GM19397 (cell line): ENCODE data around the gene CAMTA1.
"Not testable (repeated sequence)": the region's sequence is repeated elsewhere in the genome, so short reads cannot be mapped to it uniquely, and the experiment has no call there.

Source experiments
- ATAC-seq: cut with Tn5 transposase; IDR thresholded peaks from one replicate; pipeline ENCODE4 v1.9.1; 2021; ENCODE audit warnings: mild to moderate bottlenecking, moderate library complexity; ENCODE audit not compliant: unreplicated experiment

The CAMTA1 gene

DNA sequence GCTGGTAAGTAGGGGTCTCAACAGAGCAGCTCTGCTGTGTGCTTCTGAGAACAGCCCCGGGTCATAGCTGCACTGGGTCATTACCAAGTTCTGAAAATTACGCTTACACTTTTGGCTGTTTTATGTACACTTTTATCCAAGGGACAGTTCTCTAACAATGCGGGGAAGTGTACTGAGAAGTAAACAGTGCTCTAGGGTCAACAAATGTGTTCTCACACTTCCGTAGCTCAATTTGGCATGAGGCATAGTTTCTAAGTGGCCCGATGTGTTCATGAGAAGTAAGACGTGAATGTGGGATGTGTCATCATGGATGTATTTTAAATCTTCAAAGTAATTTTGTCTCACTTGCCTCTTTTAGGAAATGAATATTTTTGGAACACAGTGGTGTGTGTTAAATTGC, 975.0 kb downstream of the CAMTA1 start:
- ATAC-seq, result no peak

DNA sequence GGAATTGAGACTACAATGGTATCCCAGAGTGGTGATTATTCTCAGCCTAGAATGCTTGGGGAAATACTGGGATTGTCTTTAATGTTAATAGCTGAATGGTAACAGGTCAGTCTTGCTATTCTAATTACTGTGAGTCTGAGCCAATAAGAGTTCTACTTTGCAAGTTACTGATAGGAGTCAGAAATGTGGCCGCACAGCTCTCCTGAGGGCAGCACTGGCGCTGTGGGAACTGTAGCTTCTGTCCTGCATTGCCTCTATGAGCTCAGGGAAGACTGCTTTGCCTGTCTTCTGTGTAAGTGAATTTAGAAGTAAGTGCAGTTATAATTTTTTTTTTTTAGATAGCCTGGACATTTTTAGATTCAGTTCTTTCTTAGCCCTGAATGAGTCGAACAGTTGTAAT, 975.8 kb downstream of the CAMTA1 start:
- ATAC-seq, result no peak

DNA sequence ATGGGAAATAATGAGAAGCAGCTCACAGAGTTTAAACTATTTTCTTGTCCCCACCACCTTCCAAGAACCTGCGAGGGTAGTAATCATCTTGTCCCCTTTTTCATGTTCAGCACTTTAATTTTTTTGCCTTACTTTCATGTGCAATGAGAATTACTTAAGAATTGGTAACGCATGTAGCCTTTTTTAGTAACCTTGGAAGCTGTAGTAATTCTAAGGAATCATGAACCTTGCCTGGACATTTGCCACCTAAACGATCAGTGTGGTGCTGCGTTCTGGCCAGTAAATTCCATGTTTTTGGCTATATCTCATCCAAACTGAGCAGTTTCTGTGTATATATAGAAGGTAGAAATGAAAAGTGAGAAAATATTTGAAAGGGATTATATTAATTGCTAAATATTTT, 981.9 kb downstream of the CAMTA1 start:
- no peak for ATAC-seq

DNA sequence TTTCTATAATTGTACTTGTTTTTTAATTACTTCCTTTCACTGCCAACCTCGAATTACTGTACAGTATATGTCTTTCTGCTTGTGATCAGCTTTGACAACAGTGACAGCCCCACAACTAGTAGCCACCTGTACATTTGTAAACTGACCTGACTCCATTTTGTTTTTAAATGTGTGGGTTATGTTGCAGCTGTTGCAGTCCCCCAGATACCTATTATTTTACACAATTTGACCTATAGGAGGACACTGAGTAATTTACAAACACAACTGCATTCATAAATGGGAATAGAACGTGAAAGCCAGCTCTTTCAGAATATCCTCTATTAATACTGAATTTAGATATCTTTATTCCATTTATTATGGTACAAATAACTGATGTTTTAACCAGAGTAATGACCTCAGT, 983.3 kb downstream of the CAMTA1 start:
- no peak for ATAC-seq

DNA sequence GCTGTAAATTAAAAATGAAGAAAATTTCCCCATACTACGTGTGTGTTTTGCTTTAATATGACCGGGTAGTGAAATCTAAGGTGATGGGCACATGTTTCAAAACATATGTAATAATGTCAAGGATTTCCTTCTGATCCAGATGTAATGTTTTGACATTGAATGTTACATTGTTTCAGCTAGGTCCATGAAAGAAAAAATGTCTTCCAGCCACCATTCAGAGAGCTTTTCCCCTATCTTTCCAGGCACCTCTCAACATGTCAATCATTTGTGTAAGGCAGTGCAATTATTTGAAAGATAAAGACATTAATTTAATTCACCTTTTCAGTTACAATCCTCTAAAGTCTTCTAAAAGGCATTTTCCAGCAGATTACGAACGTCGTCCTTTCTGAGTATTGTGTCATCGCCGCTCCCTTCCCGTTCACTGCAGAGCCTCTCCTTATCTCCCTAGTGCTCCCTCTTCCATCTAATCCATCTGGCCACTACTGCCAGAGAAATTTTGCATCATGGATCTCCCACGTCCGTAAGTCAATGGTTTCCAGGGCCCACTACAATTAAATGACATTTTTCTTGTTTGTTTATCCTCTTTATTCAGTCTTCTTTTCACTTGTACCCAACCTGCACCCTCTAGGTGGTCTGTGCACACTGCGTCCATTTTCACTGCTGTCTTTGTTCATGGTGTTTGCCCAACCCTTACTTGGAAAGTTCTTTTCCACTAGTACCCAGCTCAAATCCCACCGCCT, 984.6 kb downstream of the CAMTA1 start:
- ATAC-seq, result no peak

DNA sequence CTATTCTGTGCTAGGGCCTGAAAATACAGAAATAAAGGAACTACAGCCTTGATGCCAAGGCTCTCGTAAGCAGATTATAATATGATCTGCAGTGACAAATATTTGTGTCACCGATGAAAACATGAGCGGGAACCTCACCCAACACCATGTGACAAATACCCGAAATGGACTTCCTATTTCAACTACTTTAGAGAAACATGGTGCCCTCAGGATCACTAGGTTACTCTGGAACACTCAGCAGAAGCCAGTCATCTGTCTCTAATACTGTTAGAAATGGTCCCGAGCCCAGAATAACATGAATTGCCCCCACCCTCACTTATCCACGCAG, 985.4 kb downstream of the CAMTA1 start:
- no peak for ATAC-seq

DNA sequence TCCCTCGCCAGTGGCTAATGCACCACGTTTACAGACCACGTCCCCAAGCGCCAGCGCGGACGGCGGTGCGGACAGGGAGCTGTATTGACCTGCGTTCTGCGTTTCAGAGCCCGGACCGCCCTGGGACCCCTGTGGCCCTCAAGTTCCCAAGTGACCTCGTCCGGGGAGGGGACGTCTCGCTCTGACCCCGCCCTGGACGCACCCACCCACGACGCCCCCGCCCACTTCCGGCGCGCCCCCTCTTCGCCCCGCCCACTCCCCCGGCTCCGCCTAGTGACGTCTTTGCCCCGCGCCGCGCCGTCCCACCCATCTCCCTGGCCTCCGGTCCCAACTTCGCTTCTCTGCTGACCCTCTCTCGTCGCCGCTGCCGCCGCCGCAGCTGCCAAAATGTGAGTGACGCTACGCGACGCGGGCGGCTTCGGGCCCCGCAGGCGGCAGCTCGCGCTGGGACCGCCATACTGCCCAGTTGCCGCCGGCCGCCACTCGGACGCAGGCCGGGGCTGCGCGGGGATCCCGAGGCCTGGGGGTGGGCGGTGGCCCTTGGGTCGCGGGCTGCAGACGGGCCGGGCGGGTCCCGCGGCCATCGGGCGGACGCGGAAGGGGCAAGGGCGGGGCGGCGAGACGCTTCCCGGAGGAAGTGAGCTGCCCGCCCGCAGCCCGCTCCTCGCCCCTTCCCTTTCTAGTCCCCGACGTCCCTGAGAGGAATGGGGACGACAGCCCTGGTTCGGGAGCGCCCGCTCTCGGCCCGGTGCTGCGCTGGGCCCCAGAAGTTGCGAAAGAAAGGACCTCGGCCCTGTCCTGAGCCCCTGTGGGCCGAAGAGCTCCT, 986.0 kb downstream of the CAMTA1 start, which contains the start of gene VAMP3:
Gene VAMP3, plus strand, starts transcription at position 300 of the 826 bp plus-strand sequence. Its CDS starts 88 bp downstream, at position 388.
- peak; percentile 82 for ATAC-seq

DNA sequence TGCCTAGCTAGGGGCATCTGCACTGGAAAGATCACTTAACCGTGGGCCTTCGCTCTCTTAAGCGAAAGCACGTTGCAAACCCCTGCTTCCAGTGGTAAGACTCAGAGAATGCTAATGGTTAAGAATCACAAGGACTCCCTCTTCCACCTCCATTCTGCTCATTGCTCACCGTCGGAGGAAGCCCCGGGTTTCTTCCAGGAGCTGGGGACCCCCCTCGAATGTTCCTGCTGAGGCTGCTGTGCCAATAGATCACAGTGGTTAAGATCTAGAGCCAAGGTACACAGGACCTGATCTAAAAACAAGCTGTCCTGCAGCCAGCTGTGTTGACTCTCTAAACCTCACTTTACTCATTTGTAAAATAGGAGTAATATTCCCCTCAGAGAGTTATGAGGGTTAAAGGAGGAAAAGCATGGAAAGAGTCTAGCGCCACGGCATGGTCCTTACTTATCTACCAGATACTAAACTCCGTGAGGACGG, 986.6 kb downstream of the CAMTA1 start:
- no peak for ATAC-seq

DNA sequence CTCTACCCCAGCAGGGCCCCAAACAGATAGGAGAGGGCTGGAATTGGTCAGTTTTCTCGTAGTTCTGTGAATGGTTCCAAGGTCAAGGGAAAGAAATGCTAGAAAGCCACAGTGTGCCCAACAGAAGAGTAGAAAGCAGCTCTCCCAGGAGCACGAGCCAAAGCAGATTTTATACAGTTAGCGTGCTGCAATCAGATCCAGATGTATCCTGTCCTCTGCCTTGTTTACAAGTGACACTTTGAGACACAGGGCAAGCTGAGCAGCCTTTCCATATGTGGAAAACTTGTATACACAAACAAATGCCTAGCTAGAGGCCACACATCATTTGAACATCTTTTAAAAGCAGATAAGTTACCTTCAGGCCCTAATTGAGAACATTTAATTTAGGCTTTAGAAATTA, 992.3 kb downstream of the CAMTA1 start:
- no peak for ATAC-seq

DNA sequence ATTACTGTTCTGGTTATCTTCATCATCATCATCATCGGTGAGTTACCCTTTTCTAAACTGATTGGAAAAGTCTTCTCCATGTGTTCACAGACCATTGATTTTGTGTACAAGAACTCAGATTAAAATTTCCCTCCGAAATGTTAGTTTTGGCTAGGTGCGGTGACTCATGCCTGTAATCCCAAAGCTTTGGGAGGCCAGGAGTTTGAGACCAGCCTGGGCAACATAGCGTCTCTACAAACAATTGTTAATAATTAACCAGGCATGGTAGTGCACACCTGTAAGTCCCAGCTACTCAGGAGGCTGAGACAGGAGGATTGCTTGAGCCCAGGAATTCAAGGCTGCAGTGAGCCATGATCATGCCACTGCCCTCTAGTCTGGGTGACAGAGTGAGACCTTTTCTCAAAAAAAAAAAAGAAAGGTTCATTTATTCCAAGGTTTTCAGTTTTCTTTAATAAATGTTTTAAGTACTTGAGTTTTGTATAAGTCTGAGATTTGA, 992.9 kb downstream of the CAMTA1 start:
- ATAC-seq, result no peak

DNA sequence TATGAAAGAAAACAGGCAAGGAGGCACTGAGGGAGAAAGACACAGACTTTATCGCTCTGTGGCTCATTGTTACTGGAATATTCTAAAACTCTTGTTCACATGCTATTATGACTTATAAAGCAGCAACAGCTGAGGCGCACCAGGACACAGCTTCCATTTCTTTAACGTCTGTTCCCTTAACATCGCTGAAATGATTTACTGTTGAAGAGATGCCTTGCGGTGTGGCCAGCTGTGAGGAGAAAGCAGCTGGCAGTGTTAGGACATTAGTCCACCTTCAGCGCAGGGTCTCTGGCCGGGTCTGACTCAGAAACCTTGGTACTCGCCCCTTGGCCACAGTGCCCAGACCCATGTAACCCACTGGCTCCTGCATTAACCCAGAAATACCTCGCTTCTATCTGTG, 995.7 kb downstream of the CAMTA1 start:
- ATAC-seq, result no peak

DNA sequence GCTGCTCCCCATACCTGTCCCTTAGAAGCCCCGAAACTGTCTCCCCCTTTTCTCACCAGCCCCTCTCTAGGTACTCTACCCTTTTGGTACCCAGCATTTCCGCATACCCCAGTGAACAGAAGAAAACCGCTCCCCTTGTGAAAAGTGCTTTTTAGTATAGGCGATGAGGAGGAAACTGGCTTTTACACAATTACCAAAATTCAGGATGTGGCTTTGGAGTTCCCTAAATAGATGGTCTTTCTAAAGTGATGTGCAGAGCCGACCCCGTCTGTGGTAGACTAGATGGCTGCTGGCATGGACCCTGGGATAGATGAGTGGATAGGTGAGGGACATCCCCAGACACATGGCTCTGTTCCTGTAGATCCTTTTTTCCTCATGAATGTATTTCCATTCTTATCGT, 996.2 kb downstream of the CAMTA1 start:
- ATAC-seq, result no peak

DNA sequence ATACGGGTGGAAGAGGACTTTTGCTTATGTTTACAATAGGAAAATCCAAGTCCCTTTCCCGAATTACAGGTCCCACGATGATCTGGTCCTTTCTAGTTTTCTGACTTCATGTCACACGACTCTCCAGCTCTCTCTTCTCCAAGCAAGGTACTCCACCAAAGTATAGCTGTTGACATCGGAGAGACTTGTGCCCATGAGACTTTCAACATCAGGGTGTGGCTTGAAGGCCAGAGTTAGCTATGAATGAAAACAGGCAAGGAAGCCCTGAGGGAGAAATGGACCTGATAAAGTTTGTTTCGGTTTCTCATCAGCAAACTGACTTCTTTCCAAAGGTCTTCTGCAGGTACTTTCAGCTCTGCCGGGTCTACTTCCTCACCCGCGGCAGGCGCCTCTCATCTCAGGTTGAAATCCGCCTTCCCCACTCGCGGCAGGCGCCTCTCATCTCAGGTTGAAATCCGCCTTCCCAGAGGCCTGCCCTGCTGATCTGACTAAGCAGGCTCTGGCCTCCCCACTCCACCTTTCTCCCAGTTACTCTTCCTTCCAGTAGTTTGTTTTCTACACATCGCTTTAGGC, 996.8 kb downstream of the CAMTA1 start:
- no peak for ATAC-seq

DNA sequence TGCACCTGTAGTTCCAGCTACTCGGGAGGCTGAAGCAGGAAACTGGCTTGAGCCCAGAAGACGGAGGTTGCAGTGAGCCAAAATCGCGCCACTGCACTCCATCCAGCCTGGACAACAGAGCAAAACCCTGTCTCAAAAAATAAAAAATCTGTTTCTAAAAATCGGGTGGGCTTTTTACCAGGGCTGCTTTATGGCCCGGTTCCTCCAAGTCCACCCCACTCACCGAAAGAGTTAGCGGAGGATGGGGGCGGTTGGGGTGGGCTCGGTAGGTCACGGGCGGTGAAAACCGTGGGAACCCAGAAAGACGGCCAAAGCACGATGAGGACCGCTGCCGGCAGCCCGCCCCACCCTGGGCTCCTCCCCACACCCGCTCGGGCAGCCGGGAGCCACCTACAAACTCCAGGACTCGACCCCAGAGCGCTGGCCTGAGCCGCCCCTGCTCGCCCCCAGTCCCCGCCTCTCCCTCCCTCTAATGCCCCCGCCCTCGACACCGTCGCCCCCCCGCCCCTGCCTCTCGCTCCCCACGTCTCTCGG, 998.0 kb downstream of the CAMTA1 start:
- no peak for ATAC-seq

DNA sequence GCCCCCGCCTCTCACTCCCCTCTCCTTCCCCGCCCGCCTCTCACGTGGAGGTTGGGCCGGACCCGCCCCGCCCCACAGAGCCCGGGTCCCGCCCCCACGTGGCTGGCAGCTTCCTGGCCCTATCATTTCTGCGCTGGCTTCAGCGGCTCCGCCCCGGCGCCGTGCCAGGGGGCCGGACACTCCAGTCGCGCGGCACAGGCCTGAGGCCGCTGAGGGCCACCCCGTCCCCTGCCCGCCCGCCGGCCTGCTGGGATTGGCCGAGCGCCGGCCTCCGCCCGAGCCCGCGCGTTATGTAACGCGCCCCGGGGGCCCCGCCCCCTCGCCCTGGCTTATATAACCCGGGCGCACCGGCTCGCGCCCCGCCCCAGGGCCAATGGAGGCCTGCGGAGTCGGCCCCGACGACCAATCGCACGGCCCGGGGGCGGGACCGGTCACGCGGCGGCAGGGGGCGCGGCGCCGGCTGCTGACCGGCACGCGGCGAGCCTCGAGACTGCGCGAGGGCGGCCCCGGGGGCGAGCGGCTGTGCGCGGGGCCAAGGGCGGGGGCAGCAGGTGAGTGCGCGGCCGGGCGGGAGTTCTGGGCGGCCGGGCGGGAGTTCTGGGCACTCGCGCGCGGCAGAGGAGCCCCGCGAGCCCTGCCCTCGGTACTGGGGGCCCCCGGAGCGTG, 998.7 kb downstream of the CAMTA1 start, which contains the start of gene PER3:
Gene PER3, plus strand, starts transcription at position 466 of the 666 bp plus-strand sequence. CDS start 587 bp downstream, outside the sequence.
- ATAC-seq, result peak; percentile 91

DNA sequence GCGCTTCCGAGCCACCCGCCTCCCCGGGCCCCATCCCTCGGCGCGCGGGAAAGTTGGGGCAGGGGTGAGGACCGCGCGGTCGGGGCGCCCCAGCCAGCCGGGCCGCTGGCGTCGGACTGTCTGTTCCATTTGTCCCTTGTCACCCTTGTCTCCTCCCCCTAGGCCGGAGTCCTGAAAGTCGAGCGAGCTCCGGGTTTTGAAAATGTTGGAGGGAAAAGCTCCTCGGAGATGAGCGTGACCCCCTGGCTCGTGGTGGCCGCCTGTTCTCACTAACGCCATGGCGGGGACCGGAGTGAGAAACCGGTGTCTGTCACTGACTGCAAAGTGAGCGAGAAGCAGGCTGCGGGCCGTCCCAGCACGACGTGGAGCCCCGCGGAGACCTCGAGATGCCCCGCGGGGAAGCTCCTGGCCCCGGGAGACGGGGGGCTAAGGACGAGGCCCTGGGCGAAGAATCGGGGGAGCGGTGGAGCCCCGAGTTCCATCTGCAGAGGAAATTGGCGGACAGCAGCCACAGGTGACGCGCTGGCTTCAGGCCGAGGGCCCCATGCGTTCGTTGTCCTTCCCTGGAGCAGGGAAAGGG, 999.3 kb downstream of the CAMTA1 start:
- no peak for ATAC-seq

DNA sequence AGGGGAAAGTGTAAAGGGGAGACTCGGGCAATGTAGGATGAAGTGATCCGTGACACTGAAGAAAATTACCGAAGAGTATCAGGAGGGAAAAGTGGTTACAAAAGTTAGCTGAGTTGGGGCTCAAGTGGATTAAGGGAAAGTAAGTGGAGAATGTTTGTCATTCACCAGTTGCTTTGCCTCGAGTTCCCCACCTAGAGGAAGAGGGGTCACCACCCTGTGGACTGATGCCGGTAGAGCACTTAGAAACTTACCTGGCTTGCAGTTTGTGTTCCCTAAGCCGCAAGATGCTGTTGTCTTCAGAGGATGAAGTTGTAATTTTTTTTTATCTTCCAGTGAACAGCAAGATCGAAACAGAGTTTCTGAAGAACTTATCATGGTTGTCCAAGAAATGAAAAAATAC, 999.9 kb downstream of the CAMTA1 start:
- ATAC-seq, result no peak

DNA sequence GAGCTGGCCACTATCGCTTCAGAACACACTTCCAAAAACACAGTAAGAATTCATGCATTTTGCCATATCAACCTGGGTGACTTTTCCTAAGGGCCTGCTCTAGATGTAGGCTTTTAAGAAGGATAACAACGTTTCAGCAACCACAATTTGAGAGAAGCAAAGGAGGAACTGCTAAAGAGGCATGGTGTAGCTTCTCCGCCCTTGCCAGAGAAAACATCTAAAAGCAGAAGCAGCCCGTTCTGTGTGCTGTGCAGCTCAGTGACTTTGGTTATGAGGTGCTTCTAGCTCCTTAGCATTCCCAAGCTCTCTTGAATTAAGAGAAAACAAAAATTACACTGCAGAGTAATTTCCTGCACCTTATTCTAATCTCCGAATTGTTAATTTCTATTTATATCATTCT, 1001.5 kb downstream of the CAMTA1 start:
- no peak for ATAC-seq

DNA sequence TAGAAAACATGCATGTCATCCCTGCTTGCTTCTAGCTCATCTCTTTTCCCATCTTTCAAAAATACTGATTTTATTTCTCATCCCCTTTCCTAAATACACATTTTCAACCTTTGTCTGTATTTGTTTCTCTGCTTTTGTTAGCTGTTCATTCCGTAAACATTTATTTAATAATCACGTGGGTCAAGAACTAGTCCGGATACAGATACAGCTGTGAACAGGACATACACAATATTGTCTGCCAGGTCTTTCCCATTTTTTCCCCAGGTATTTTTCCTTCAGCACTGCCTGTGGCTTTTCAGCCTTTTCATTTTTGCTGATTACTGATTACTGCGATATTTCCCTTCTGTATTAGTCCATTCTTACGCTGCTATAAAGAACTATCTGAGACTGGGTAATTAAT, 1004.6 kb downstream of the CAMTA1 start:
- ATAC-seq, result no peak

DNA sequence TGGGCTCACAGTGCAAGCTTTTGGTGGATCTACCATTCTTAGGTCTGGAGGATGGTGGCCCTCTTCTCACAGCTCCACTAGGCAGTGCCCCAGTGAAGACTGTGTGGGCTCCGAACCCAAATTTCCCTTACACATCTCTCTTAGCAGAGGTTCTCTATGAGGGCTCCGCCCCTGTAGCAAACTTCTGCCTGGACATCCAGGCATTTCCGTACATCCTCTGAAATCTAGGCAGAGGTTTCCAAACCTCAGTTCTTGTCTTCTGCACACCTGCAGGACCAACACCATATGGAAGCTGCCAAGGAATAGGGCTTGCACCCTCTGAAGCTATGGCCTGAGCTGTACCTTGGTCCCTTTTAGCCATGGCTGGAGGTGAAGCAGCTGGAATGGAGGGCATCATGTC, 1005.8 kb downstream of the CAMTA1 start:
- ATAC-seq, result not testable (repeated sequence)
